Measurements from ENCODE around the gene MPIG6B.
A peak's percentile ranks its signal among the peaks of the same experiment; 100 is the strongest.

Gene MPIG6B, protein sequence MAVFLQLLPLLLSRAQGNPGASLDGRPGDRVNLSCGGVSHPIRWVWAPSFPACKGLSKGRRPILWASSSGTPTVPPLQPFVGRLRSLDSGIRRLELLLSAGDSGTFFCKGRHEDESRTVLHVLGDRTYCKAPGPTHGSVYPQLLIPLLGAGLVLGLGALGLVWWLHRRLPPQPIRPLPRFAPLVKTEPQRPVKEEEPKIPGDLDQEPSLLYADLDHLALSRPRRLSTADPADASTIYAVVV
- 0 to 0.20 reads per million in 2 donors for total RNA-seq

DNA sequence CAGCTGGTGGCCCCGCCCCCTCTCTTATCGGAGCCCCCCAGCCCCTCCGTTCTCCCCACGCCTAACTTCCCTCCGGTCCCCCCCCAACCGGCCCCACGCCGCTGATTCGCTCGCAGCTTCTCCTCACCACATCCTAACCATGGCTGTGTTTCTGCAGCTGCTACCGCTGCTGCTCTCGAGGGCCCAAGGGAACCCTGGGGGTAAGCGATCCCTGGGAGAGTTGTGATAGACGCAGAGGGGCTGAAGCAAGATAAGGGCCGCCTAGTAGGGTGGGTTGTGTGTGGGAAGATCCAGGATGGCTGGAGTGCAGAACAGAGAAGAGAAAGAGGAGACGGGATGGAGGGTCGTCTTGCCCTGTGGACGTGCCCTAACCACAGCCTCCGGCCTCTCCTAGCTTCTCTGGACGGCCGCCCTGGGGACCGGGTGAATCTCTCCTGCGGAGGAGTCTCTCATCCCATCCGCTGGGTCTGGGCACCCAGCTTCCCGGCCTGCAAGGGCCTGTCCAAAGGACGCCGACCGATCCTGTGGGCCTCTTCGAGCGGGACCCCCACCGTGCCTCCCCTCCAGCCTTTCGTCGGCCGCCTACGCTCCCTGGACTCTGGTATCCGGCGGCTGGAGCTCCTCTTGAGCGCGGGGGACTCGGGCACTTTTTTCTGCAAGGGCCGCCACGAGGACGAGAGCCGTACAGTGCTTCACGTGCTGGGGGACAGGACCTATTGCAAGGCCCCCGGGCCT lies at the start of gene MPIG6B:
Gene MPIG6B, plus strand, starts transcription at position 129 of the 735 bp plus-strand sequence. Its CDS starts 11 bp downstream, at position 140.
- no peak for DNase-seq

DNA sequence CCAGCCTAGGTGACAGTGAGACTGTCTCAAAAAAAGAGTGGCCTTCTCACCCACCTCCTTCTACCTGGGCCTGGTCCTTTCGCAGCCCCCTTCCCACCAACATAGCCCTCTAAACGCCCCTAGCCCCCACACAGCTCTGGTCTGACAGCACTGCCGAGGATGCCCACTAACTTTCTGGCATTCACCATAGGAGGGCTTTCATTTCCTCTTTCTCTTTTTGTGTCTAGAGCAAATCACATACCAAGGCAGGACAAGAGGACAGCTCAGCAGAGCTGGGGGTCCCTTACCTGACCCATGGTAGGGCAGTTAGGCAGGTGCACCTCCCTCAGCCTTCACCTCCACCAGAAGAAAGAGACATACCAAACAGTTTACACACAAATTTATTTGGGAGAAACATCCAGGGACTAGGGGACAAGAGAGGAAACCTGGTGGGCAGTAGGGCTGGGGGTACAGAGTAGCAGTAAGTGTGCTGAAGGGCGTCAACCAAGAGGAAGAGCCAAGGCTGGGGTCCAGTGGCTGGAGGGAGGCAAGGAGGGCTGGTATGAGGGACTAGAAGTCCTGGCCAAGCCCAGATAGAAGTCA lies 46.8 kb upstream of the MPIG6B start:
- no peak for DNase-seq

DNA sequence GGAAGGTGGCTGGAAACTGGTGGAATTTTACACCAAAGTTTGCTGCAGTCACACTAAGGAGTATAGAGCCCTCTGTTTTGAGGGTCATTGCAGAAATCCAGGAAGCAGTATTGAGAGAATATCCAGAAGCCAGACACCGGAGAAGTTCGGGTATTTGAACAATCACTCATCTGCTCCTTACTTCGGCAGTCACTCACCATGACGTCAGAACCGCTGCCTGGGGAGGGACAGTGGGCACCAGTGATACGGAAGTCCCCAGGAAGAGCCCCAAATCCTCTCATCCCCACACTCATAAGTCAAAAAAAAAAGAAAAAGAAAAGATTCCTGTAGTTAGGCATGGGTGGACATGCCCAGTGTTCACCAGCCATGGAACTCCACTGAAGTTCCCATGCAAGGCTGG lies 46.3 kb upstream of the MPIG6B start:
- no peak for DNase-seq

DNA sequence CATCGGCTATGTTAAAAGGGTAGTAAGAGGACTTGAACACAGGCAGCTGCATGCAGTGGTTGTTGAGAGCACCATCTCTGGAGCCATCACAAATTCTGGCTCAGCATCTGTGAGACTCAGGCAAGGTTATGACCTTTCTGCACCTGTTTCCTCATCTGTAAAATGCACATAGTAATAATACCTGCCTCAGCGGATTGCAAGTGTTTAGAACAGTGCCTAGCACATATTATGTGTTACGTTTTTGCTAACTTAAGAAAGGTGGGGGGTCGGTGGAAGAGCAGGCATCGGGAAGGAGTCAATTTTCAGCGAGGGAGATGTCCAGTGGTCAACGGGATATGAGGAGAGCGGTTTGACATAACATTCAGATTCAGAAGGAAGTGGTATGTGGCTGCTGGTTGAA lies 45.2 kb upstream of the MPIG6B start:
- DNase-seq = no peak

DNA sequence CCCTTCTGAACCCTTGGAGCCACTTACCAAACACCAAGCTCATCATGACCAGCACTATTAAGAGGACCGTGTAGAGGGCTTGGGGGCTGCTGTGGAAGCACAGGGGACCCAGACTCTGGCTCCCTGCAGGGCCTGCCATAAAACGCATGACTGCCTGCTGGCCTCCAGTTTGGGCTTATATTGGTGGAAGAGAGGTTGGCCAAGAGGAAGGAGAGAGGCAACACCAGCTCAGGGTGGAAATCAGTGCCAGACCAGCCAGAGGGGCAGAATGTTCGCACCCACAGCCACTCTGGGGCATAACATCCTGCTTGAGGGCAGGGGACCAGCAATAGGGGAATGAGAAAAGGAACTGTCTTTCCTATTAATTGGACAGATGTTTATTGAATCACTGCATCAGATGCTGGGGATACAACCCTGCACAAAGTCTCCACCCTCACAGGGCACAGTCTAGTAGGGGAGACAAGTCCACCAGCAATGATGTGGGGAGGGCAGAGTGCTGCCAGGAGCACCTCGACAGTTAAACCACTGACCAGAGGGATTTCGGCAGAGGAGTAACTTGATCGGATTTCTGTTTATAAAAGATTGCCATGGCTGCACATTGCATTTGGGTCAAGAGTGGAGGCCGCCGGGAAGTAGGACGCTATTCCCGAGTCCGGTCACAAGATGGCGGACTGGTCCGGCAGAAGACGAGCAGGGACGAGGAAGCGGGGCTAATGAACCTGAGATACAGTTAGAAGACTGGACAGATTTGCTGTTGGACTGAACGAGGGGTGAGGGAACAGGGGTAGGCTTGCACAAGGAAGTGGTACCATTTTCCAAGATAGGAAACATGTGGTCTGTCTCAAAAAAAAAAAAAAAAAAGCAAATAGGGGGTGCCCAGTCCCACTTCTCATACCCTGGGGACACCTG lies 42.7 kb upstream of the MPIG6B start, which contains the start of gene LY6G5C:
Gene LY6G5C, minus strand, starts transcription at position 842 of the 909 bp plus-strand sequence. Its CDS starts 694 bp downstream, at position 148.
- peak in 3 of 5 experiments; percentile 44 to 75 (median 45) for DNase-seq

DNA sequence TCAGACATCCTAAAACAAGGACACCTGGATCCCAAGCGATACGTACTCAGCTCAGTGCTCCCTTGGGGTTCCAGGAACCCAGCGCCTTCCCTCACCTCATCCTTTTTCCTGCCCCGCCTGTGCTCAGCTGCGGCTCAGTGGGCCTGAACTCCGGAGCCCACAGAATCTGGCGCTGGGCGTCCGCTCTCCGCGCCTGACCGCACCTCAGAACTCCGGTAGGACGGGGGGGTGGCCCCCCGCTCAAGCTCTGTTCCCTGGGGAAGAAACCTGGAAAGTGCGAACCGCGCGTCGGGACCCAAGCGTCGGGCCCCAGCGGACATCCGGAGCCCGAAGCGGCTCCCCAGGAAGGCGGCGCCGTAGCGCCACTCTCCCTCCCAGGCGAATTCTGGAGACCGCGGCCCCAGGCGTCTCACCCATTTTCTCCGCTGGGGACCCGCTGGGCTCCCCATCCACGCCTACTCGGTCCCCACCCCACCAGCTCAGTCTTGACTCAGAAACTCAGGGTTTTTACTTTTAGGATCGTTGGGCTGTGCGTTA lies 42.0 kb upstream of the MPIG6B start:
- peak in 3 of 5 experiments; percentile 25 to 51 (median 38) for DNase-seq

DNA sequence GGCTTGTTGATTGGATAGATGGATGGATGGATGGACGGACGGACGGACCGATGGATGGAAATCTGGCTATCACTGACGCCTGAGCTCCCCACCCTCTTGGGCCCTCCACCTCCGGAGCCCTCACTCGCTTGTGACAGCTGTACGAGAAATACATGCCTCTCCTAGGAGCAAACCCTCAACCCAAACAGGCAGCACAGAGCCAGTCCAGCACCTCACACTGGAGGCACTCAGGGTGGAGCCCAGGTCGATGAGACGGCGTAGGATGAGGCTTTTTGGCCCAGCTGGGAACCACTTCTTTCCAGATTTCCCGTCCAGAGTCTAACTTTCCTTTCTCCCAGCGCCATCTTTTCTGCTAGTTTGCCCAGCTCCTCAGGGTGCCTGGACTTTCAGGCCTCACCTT lies 39.6 kb upstream of the MPIG6B start:
- no peak for DNase-seq

DNA sequence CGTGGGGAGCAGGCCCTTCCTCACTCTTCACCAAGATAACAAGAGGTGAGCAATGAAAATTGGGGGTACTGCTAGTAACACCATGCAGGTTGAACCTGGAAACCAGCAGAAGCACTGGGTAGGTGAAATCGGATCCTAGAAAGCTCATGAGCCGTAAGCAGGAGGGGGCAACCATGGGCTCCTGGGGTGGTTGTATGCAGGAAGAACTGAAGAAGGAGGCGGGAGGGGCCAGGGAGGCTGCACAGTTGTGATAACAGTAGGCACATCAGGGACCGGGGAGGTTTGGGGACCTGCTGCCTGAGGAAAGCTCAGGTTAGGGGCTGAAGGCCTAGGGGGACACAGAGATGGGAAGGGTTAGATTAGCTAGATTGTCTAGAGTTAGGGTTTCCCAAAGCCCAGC lies 36.7 kb upstream of the MPIG6B start:
- no peak for DNase-seq

DNA sequence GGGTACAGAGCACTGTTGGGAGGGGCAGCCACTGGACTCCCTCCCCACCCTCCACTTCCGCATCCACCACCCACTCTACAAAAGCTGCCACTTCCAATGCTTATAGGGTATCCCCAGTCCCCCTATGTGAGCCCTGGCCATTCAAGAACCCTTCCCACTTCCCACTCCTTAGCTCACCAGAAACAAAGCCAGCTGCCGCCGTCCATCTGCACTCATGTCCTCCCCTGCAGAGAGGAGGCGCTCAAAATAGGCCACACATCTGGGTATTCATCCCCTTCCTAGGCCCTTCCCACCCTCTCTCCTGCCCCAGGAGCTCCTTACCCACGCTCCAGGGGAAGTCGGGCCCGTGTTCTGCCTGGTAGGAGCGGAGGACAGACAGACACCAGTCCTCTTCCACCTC lies 35.9 kb upstream of the MPIG6B start:
- no peak for DNase-seq

DNA sequence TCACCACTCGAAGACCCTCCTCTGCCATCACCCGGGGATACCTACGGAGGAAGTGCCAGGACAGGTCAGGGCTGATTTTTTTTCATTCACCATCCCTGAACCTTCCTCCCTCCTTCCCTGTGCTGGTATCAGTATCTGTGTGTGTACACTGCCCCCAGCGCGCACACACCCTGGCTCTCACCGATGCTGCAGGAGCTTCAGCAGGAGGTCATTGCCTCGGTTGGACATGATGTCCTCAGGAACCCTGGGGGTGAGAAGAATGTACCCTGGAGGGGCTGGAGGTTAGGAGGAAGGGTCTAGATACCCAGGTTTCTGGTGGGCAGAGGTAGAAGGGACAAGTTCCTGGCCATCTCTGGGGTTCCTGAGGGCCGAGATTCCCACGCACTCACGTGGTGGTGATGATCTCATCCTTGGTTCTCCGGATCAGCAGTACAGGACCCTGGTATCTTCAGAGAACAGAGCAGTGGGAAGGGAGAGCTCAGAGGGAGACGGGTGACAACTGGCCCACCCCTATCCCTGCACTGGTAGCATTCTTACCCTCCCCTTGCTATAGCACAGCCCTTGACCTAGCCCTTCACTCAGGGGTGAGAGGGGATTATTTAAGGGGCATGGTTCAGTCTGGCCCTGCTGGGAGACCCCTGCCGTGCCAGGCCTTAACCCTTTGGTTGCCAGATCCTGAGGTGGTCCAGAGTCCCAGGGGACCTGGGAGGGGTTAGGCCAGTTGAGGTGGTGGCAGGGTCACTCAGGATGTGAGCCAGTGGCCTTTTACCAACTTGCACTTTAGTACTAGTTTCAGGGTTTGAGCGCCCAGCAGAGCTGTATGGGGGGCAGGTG lies 35.1 kb upstream of the MPIG6B start:
- DNase-seq = no peak

DNA sequence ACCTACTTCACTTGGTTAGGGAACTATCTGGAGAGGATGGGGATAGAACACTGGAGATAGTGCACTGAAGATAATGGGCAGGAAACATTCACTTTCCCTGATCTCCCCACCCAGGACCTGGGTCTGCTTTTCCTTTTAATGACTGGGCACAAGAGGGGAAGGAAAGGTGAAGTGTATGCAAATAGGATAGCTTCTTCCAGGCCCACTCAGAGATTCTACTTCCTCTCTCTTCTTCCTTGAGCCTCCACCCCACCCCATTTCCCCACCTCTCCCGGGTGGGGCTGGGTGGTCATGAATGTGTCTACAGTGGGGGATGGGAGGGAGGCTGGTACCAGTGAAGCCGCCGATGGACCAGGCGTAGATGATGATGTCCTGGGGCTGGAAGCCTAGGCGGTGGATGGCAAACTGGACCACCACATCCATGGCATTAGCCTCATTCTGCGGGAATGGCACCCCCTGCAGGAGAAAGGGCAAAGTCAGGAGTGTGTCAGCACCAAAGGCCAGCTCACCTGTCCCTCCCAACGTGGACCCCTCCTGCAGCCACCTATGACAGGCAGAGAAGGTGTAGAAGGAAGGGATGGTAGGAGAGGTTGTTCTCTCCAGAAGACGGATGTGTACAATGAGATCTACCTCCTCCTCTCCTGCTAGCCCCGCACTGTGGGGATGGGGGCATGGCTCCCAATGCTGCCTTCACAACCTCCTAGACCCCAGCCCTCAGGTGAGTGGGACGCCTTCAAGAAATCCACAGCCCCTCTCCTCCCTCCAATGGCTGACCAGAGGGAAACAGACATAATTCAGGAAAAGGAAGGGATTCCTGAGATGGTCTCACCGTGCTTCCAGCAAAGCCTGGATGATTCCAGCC lies 33.7 kb upstream of the MPIG6B start:
- no peak for DNase-seq

DNA sequence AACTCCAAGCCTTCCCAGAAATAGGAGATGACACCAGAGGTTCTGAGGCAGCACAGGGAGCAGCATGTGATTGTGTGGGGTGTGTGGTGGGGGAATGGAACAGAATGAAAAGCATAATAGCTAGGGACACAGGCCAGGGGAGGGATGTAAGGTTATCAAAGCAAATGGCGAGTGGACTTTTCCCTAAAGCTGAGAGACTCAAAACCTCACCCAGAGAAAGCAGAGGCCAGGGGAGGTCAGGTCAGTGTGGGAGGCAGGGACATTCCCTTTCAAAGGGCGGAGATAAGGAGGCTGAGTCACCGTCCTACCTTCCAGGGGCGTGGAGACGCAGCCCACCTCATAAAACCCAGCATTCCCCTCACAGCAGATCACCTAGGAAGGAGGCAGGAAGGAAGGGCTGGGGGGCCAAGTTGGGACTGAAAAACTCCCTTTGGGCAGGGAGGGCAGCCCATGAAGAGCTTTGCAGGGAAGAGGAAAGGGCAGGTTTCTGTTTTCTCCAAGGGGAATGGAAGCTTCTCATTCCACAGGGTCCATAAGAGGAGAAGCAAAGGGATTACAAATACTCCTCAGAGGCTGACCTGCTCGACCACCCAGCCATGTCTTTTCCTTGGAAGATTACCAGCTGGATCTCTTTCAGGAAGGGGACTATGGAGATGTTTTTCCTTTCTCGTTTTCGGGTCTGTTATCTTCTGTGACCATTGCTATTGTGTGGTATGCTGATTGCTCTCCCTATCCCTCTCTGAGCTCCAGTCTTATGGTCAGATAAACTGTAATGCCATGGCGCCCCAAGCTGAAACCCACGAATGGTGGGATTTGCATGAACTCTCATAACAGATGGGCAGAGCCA lies 32.7 kb upstream of the MPIG6B start:
- DNase-seq = no peak

DNA sequence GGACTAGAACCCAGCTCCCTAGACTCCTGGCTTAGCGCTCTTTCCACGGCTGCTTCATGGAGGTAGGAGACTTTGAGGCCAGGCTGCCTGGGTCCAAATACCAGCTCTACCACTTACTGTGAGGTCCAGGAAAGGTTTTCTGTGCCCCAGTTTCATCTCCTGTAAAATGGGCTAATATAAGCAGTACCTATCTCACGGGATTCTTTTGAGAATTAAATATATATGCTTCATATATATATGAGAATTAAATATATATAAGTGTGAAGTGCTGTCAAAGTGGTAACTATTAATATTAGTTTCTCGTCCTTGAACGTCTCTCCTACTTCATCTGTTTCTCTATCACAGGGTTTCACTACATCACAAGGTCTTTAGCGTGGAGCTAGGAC lies 32.1 kb upstream of the MPIG6B start:
- DNase-seq = no peak

DNA sequence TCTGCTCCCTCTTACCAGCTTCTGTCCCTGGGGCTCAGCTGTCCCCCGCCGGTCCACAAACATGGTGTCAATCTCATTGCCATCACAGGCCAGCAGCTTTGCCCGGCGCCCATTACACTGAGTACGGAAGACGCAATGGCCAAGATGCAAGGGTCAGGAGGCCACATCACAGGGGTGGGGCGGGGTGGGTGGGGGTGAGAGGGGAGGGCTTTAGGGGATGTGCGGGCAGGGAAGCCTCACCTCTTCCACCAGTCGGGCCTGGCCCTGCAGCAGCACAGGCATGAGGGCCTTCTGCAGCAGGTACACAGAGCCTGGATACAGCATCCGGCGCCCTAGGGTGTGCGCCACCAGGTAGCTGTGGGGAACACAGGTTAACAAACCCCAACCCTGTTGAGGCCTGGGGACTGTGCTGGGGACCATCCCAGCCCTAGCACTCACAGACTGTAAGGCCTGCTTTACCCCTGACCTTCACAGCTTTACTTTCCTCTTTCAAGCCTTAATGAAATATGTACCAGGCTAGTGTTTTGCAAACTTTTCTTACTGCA lies 31.5 kb upstream of the MPIG6B start:
- DNase-seq = no peak

DNA sequence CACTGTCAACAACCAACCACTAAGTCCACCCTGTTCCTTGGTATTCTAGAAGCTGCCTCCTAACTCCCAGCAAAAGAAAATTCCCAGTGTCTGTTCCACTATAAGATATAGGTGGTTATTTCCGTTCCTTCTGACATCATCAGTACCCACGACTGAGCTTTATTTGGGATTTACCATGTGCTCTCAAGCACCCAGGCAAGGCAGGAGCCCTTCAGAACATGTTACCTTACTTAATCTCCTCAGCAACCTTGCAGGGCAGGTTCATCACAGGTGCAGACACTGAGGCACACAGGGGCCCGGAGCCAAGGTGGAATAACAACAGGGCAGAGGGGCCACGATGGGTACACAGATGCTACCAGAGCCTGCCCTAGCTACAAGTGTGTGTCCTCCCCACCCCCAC lies 30.8 kb upstream of the MPIG6B start:
- no peak for DNase-seq

DNA sequence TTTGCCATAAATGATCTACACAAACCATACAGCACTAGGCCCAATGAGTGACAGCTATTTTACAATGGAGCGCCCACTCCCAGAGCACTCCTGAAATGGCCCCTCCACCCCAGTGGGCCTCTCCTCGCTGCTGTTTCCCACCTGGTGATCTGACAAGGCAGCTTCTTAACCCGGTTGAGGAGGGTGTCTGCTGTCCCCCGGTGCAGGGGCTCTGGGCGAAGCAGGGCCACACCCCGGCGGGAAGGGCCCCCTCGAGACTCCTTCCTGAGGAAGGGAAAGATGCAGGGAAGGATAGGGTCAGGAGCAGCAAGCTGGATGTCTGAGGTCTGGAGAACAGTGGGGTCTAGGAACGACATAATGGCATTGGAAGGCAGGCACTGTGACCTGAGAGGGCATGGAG lies 30.3 kb upstream of the MPIG6B start:
- DNase-seq = no peak

DNA sequence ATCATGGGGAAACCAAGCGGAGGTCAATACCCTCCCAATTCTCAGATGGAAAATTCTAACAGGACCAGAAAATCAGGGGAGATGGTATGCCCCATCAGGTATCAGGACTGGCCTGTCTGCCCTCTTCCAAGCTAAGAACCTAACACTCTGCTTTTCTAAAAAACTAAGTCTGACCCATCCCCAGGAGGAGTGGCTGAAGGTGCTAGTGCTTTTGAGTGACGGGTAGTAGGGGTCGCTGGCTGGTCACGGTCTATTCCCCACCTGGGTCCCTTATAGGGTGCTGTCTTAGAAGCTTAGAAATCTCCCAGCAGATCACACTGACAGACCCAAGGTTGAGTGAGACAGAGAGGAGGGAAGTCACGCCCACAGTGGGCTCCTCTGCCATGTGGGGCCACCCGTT lies 29.6 kb upstream of the MPIG6B start:
- no peak for DNase-seq

DNA sequence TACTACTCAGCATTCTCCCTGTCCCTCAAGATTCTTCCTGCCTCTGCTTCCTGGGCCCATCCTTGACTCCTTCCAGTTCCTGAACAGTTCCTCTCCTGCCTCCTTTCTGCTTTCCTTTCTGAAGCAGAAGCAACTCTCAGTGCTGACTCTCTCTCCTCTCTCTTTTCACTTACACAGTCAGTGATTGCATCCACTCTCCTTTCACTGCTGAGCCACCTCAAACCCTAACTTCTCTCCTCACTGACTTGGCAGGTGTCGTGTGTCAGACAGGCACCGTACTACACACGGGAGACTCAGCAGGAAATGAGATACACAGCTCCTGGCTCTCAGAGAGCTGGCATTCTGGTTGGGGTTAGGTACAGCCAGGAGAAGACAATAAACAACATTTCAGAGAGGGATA lies 25.6 kb upstream of the MPIG6B start:
- DNase-seq = peak in 1 of 5 experiments; percentile 49

DNA sequence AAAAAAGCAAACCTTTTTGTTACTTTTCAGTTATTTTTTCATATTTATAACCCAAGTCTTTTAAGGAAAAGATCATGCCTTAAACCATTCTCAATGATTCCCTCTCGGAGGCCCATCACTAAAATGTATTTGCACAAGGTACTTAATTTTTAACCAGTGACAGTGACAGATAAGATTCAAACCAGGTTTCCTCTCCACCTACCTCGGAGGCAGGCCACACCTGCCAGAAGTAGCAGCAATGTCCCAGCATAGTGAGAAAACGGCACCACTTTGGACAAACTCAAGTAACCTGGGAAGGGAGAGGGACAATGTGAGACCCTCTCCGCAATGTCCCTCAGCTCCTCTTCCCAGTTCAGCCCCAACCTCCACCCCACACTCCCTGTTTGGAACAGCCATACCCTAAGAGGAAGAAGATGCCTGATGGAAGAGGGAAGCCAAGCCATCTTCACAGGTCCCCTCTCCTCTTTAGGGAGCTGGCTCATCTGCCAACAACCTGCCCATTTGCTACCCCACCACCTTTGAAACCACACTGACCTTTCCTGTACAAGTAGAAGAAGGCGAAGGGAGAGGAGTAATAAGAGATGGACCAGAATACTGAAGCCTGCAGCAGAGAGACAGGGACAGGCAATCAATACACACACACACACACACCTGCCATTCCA lies 22.3 kb upstream of the MPIG6B start:
- no peak for DNase-seq

Data from T-helper 2 cell (primary cell).